Esophagus squamous epithelium (tissue), 4 donors: ENCODE measurements around the gene IL27RA.

Experiments used
- CTCF ChIP-seq, 6 experiments: fragments of 450-650 bp in 4 of 6; fragments of 200-600 bp in 2 of 6; sonication (generic) in 2 of 6; IDR thresholded peaks; one replicate each; pipeline ENCODE4 v1.5.1; 2016 to 2019; ENCODE audit warnings: antibody characterized with exemption in 6 of 6, mild to moderate bottlenecking in 4 of 6, moderate library complexity in 4 of 6
- POLR2A ChIP-seq, 4 donors: fragments of 450-650 bp; IDR thresholded peaks; one replicate each; pipeline ENCODE4 v1.6.1; 2017; ENCODE audit warnings: antibody characterized with exemption in 4 of 4, mild to moderate bottlenecking in 4 of 4, moderate library complexity in 3 of 4

- TF ChIP-seq CTCF (IDR thresholded peaks at IDR 0.05) (no peak), POLR2A (IDR thresholded peaks at IDR 0.05) (no peak)
These were observed 38.9 kb downstream of the IL27RA start for GRCh38 chr19:14070268-14071050.
